K562 (cell line): Measurements from ENCODE around the gene MFSD12.

Experiments used
- ERF ChIP-seq: fragments of 450-650 bp; formaldehyde crosslinking; IDR thresholded peaks from 2 replicates; pipeline ENCODE4 v1.4.0; 2020; ENCODE audit warnings: mild to moderate bottlenecking, mixed read lengths
- HNRNPUL1 ChIP-seq: fragments of 200-400 bp; formaldehyde crosslinking; IDR thresholded peaks from 2 replicates; pipeline ENCODE4 v1.6.1; 2017; ENCODE audit warnings: low read length
- JUN ChIP-seq, 2 experiments: sonication (generic) in 1 of 2; formaldehyde crosslinking in 1 of 2; IDR thresholded peaks; 2 replicates each; pipeline versions ENCODE4 v1.6.1 to v1.8.0; 2012 to 2022; ENCODE audit warnings: borderline replicate concordance in 2 of 2, mild to moderate bottlenecking in 2 of 2, improper control_type of control experiment in 1 of 2, low read depth in 1 of 2, low read length in 1 of 2, missing genetic modification reagents in 1 of 2
- NFXL1 ChIP-seq: fragments of 450-650 bp; formaldehyde crosslinking; IDR thresholded peaks from 2 replicates; pipeline ENCODE4 v1.4.0; 2021; ENCODE audit warnings: mild to moderate bottlenecking
- POLR2A ChIP-seq: fragments of 450-650 bp; conservative IDR thresholded peaks from 2 replicates; pipeline ENCODE4 v1.6.1; 2016
- PTRF ChIP-seq: fragments of 450-650 bp; IDR thresholded peaks from 2 replicates; pipeline ENCODE4 v1.6.1; 2016; ENCODE audit warnings: mild to moderate bottlenecking, missing genetic modification characterization, missing compliant biosample characterization
- SIN3A ChIP-seq, 2 experiments: fragments of 150-350 bp in 1 of 2; IDR thresholded peaks; 2 replicates each; pipeline ENCODE4 v1.6.1; 2011 to 2016; ENCODE audit warnings: borderline replicate concordance in 2 of 2, low read depth in 2 of 2, low read length in 2 of 2, mild to moderate bottlenecking in 2 of 2, moderate library complexity in 2 of 2; ENCODE audit not compliant: control insufficient read depth in 1 of 2
- STAG1 ChIP-seq: sonication (generic); formaldehyde crosslinking; IDR thresholded peaks from 2 replicates; pipeline ENCODE4 v1.5.0; 2020; ENCODE audit warnings: missing genetic modification reagents, borderline replicate concordance
- ZNF785 ChIP-seq: fragments of 250-450 bp; sonication (Bioruptor Pico); IDR thresholded peaks from 2 replicates; pipeline ENCODE4 v1.4.0; 2020; ENCODE audit warnings: mild to moderate bottlenecking
- TF ChIP-seq, protein P1 (sequence below): fragments of 150-350 bp; conservative IDR thresholded peaks from 2 replicates; pipeline ENCODE4 v1.6.1; 2014; ENCODE audit warnings: low read length

GRCh38 chr19:3528539-3529211 lies 28.7 kb downstream of the MFSD12 start:
- TF ChIP-seq POLR2A = 0 out of 2 replicates have a peak, but pooled peaks have one; percentile 33
- TF ChIP-seq ZNF785 (CRISPR knock-in tag) = no peak
- TF ChIP-seq ERF = no peak
- TF ChIP-seq SIN3A (IDR thresholded peaks at IDR 0.05; ENCODE audit: borderline replicate concordance in 2 of 2, control insufficient read depth in 1 of 2, low read depth in 2 of 2, low read length in 2 of 2) = no peak
- TF ChIP-seq, protein P1, sequence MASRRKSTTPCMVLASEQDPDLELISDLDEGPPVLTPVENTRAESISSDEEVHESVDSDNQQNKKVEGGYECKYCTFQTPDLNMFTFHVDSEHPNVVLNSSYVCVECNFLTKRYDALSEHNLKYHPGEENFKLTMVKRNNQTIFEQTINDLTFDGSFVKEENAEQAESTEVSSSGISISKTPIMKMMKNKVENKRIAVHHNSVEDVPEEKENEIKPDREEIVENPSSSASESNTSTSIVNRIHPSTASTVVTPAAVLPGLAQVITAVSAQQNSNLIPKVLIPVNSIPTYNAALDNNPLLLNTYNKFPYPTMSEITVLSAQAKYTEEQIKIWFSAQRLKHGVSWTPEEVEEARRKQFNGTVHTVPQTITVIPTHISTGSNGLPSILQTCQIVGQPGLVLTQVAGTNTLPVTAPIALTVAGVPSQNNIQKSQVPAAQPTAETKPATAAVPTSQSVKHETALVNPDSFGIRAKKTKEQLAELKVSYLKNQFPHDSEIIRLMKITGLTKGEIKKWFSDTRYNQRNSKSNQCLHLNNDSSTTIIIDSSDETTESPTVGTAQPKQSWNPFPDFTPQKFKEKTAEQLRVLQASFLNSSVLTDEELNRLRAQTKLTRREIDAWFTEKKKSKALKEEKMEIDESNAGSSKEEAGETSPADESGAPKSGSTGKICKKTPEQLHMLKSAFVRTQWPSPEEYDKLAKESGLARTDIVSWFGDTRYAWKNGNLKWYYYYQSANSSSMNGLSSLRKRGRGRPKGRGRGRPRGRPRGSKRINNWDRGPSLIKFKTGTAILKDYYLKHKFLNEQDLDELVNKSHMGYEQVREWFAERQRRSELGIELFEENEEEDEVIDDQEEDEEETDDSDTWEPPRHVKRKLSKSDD = no peak
- no peak for TF ChIP-seq PTRF (tag)
- no peak for TF ChIP-seq NFXL1 (CRISPR knock-in tag)
- TF ChIP-seq JUN (IDR thresholded peaks at IDR 0.05; ENCODE audit: borderline replicate concordance, low read depth, low read length) = no peak
- TF ChIP-seq JUN (CRISPR knock-in tag; IDR thresholded peaks at IDR 0.05; ENCODE audit: borderline replicate concordance) = no peak
- no peak for TF ChIP-seq HNRNPUL1
- TF ChIP-seq STAG1 (CRISPR knock-in tag) = no peak
